ENCODE data around the gene HDAC9. TPM values are rescaled to one million over a fixed set of nuclear protein-coding genes. Genes with fewer than 3 reads are reported as not detected.

The HDAC9 gene
- total RNA-seq, 2 experiments from 2014 or later: 0.61 to 0.71 TPM

GRCh38 chr7:18828260-18828993 is 332.9 kb downstream of the HDAC9 start:
- Mint-ChIP-seq H3K36me3 (no peaks in the 10 kb centered on the region), H3K4me3 (no peak overlapping the region), H3K9me3 (no peaks in the 10 kb centered on the region), H3K27ac (no peak overlapping the region), H3K27me3 (no peaks in the 10 kb centered on the region), H3K4me1 (no peaks in the 10 kb centered on the region)
- POLR2A ChIA-PET: no interaction called here
- DNase-seq (no peak), ATAC-seq (ENCODE audit: low read depth) (no peak)

DNA sequence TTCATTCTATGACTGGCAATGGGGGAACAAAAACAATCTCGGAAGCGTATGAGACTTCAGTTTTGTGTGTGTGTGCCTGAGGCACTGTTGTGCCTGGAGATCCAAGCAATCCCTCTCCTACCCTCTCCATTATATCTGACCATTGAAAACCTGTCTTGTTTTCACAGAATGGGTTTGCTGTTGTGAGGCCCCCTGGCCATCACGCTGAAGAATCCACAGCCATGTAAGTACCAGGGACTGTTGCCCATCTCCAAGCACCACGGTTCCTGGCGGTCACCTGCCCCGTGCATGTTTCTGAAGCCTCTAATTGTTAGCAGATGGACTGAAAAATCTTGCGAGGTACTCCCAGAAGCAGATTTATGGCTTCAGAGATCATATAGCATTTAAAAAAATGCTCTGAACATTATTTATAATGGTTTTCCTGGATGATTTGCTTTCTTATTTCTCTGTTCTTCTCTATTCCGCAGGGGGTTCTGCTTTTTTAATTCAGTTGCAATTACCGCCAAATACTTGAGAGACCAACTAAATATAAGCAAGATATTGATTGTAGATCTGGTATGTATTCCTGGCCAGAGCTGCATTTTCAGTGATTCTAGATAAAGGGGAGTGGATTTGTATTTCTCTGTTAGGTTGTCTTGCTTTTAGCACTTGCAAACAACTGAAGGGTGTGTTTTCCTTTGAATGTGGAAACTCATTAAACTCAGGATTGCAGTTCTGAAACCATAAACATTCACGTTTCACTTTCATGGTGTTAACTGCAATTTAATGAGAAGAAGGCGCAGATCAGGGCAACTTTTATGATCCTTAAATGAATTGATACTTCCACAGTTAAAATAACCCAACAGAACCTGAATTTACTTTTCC is 333.7 kb downstream of the HDAC9 start:
- Mint-ChIP-seq H3K4me1 (no peaks in the 10 kb centered on the region), H3K27me3 (no peaks in the 10 kb centered on the region), H3K4me3 (no peak overlapping the region), H3K36me3 (no peaks in the 10 kb centered on the region), H3K27ac (no peak overlapping the region), H3K9me3 (no peaks in the 10 kb centered on the region)
- ATAC-seq (ENCODE audit: low read depth): no peak
- no peak for DNase-seq
- POLR2A ChIA-PET: no interaction called here

DNA sequence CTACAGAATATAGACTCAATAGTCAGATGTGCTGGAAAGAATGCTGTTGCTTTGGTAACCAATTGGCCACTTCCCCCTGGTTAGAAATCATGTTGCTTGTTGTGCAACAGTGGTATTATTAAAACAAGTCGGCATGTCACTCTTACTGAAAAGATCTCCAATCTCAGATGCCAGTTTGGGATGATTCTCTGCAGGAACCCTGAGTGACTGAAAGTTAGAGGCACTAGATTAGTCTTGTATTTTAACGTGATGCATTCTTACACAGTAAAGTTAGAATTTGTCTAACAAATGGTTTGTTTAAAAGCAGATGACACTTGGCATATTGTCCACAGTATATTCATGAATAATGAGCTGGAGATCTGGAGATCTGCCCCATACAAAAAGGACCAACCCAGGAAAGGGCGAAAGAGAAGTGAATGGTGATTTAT is 334.3 kb downstream of the HDAC9 start:
- DNase-seq (no peak), ATAC-seq (ENCODE audit: low read depth) (no peak)
- H3K4me1 Mint-ChIP-seq: no peaks in the 10 kb centered on the region
- no peaks in the 10 kb centered on the region for H3K36me3 Mint-ChIP-seq
- H3K27me3 Mint-ChIP-seq: no peaks in the 10 kb centered on the region
- no peaks in the 10 kb centered on the region for H3K9me3 Mint-ChIP-seq
- H3K4me3 Mint-ChIP-seq: no peak overlapping the region
- no peak overlapping the region for H3K27ac Mint-ChIP-seq
- POLR2A ChIA-PET: no interaction called here

- Mint-ChIP-seq H3K27me3 (no peaks in the 10 kb centered on the region), H3K27ac (no peak overlapping the region), H3K36me3 (no peaks in the 10 kb centered on the region), H3K4me1 (no peaks in the 10 kb centered on the region), H3K9me3 (no peaks in the 10 kb centered on the region), H3K4me3 (no peak overlapping the region)
- POLR2A ChIA-PET: no interaction called here
- ATAC-seq (ENCODE audit: low read depth): no peak
- no peak for DNase-seq
These were observed 335.9 kb downstream of the HDAC9 start for GRCh38 chr7:18831419-18831818.

DNA sequence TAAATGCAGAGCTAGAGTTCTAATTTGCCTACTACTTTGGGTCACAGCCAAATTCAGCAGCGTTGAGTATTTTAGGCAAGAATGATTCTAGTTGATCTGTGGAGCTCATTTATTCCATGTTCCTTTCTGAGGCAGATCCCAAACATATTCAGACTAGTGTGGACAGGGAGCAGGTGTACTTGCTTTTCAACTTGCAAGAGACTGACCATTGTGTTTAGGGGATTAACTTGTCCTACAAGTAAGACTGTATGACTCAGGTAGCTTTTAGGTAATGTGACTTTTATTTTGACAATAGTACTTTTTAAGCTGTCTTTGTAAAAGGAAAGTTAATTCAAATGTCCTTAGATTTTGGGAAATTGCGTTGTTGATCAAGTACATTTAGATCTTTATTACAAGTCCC is 336.4 kb downstream of the HDAC9 start:
- H3K9me3 Mint-ChIP-seq: no peaks in the 10 kb centered on the region
- DNase-seq (no peak), ATAC-seq (ENCODE audit: low read depth) (no peak)
- no peaks in the 10 kb centered on the region for H3K4me1 Mint-ChIP-seq
- no peak overlapping the region for H3K4me3 Mint-ChIP-seq
- H3K27me3 Mint-ChIP-seq: no peaks in the 10 kb centered on the region
- POLR2A ChIA-PET: no interaction called here
- no peak overlapping the region for H3K27ac Mint-ChIP-seq
- no peaks in the 10 kb centered on the region for H3K36me3 Mint-ChIP-seq

DNA sequence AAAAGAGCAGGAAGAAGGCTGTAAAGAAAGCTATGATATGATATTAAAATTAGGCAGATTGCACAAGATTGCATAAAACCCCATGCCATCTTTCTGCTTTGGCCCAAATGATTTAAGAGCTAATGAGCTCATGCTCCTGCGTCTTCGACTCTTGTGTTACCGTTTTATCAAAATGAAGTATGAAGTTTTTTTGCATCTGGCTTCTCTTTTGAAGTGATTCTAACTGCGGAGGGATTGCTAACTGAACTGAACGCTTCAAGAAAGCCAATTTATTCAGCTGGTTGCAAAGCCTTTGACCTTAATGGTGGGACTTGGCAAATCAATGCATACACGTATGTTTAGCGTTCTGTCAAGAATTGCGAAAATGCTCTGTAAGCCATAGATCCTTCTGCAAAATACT is 339.0 kb downstream of the HDAC9 start:
- POLR2A ChIA-PET: no interaction called here
- H3K4me1 Mint-ChIP-seq: no peaks in the 10 kb centered on the region
- H3K27ac Mint-ChIP-seq: no peak overlapping the region
- H3K9me3 Mint-ChIP-seq: no peaks in the 10 kb centered on the region
- ATAC-seq (ENCODE audit: low read depth): no peak
- DNase-seq: no peak
- no peaks in the 10 kb centered on the region for H3K27me3 Mint-ChIP-seq
- no peak overlapping the region for H3K4me3 Mint-ChIP-seq
- no peaks in the 10 kb centered on the region for H3K36me3 Mint-ChIP-seq

GRCh38 chr7:18835001-18835690 is 339.6 kb downstream of the HDAC9 start:
- Mint-ChIP-seq H3K4me1 (no peaks in the 10 kb centered on the region), H3K27me3 (no peaks in the 10 kb centered on the region), H3K4me3 (no peak overlapping the region), H3K9me3 (no peaks in the 10 kb centered on the region), H3K36me3 (no peaks in the 10 kb centered on the region), H3K27ac (no peak overlapping the region)
- no peak for DNase-seq
- ATAC-seq (ENCODE audit: low read depth): no peak
- POLR2A ChIA-PET: no interaction called here

- no peak overlapping the region for H3K4me3 Mint-ChIP-seq
- peaks cover 3% of the 10 kb centered on the region for H3K9me3 Mint-ChIP-seq
- ATAC-seq (ENCODE audit: low read depth) (no peak), DNase-seq (no peak)
- H3K27ac Mint-ChIP-seq: no peak overlapping the region
- POLR2A ChIA-PET: no interaction called here
- H3K36me3 Mint-ChIP-seq: no peaks in the 10 kb centered on the region
- H3K27me3 Mint-ChIP-seq: no peaks in the 10 kb centered on the region
- H3K4me1 Mint-ChIP-seq: no peaks in the 10 kb centered on the region
These were observed 348.4 kb downstream of the HDAC9 start for GRCh38 chr7:18843979-18844378.

DNA sequence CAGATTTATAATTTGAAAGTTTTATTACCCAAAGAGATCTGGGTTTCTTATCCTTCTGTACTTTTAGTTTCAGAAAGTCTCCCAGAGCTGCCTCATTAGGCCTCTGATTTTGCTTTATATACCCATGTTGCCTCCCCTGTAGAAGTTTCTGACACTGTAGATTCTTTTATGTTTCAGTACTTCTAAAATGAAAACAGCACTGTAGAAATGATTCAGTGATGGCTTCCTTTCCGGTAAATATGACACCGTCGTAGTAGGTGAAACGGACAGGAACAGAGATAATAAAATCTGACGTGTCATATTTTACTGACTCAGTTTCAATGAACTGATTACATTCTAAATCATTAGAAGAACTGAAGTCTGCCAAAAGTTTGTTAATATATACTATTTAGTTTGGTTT is 349.2 kb downstream of the HDAC9 start:
- peaks cover 3% of the 10 kb centered on the region for H3K9me3 Mint-ChIP-seq
- POLR2A ChIA-PET: no interaction called here

GRCh38 chr7:18845700-18846099 is 350.2 kb downstream of the HDAC9 start:
- ATAC-seq (ENCODE audit: low read depth): no peak
- no peaks in the 10 kb centered on the region for H3K27me3 Mint-ChIP-seq
- H3K4me1 Mint-ChIP-seq: no peaks in the 10 kb centered on the region
- H3K9me3 Mint-ChIP-seq: peaks cover 3% of the 10 kb centered on the region
- POLR2A ChIA-PET: no interaction called here
- no peak overlapping the region for H3K4me3 Mint-ChIP-seq
- no peak overlapping the region for H3K27ac Mint-ChIP-seq
- H3K36me3 Mint-ChIP-seq: no peaks in the 10 kb centered on the region
- DNase-seq: no peak

More for the DNA sequence above, 349.2 kb downstream of the HDAC9 start:
- ATAC-seq (ENCODE audit: low read depth) (no peak), DNase-seq (no peak)
- Mint-ChIP-seq H3K36me3 (no peaks in the 10 kb centered on the region), H3K4me3 (no peak overlapping the region), H3K4me1 (no peaks in the 10 kb centered on the region), H3K27me3 (no peaks in the 10 kb centered on the region), H3K27ac (no peak overlapping the region)

GRCh38 chr7:18846765-18847215 is 351.2 kb downstream of the HDAC9 start:
- H3K9me3 Mint-ChIP-seq: peaks cover 5% of the 10 kb centered on the region
- H3K36me3 Mint-ChIP-seq: no peaks in the 10 kb centered on the region
- no peak overlapping the region for H3K4me3 Mint-ChIP-seq
- H3K27me3 Mint-ChIP-seq: no peaks in the 10 kb centered on the region
- H3K27ac Mint-ChIP-seq: no peak overlapping the region
- no peaks in the 10 kb centered on the region for H3K4me1 Mint-ChIP-seq
- POLR2A ChIA-PET: no interaction called here
- DNase-seq: no peak
- no peak for ATAC-seq (ENCODE audit: low read depth)

- no peak for ATAC-seq (ENCODE audit: low read depth)
- DNase-seq: no peak
These were observed 353.6 kb downstream of the HDAC9 start for GRCh38 chr7:18849130-18849529.

GRCh38 chr7:18855796-18856195 is 360.2 kb downstream of the HDAC9 start:
- no peak for DNase-seq
- no peak overlapping the region for H3K4me3 Mint-ChIP-seq
- peaks cover 8% of the 10 kb centered on the region for H3K9me3 Mint-ChIP-seq
- H3K36me3 Mint-ChIP-seq: no peaks in the 10 kb centered on the region
- no peak for ATAC-seq (ENCODE audit: low read depth)
- POLR2A ChIA-PET: no interaction called here
- H3K4me1 Mint-ChIP-seq: peaks cover 4% of the 10 kb centered on the region
- no peaks in the 10 kb centered on the region for H3K27me3 Mint-ChIP-seq
- H3K27ac Mint-ChIP-seq: no peak overlapping the region

More at GRCh38 chr7:18849130-18849529, 353.6 kb downstream of the HDAC9 start:
- Mint-ChIP-seq H3K9me3 (peaks cover 3% of the 10 kb centered on the region), H3K36me3 (no peaks in the 10 kb centered on the region), H3K4me1 (no peaks in the 10 kb centered on the region), H3K27ac (no peak overlapping the region), H3K27me3 (no peaks in the 10 kb centered on the region), H3K4me3 (no peak overlapping the region)
- POLR2A ChIA-PET: no interaction called here
